NT2/D1 (cell line): ENCODE results near the gene LHCGR.

Source experiments
- SUZ12 ChIP-seq: IDR thresholded peaks from 2 replicates; pipeline ENCODE4 v1.6.1; 2011; ENCODE audit not compliant: insufficient read length, insufficient read depth; ENCODE audit errors: extremely low read depth
- YY1 ChIP-seq: IDR thresholded peaks from 2 replicates; pipeline ENCODE4 v1.6.1; 2011; ENCODE audit not compliant: insufficient read length, insufficient read depth

DNA sequence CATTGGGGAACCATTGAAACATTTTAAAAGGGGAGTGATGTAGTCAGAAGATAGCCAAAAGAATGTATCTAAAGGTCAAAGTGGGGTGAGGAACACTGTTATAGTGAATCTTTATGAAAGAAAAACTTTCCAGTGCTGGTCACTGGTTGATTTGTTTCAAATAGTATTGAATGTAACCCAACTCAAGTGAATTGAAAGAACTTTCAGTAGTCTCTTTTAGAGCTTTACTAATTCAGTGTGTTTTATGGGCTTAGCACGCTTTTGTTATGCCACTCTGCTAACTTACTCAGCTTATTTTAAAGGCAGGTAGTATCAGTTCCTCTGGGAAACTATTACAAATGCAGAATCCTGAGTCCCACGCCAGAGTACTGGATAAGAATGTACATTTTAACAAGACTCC lies 80.6 kb downstream of the LHCGR start:
- no peak for TF ChIP-seq YY1
- no peak for TF ChIP-seq SUZ12
